ENCODE data around the gene FAM81B. TPM values are rescaled to one million over a fixed set of nuclear protein-coding genes. Genes with fewer than 3 reads are reported as not detected.

FAM81B gene
- total RNA-seq, 2 donors from 2014 or later, result not detected

Other genes with a start within 250 kb of the FAM81B start
- under 1 TPM; 0.87 to 0.93 TPM for gene MCTP1, start 106.3 kb upstream of the FAM81B start, total RNA-seq
- gene SKIC3, start 163.6 kb downstream of the FAM81B start, total RNA-seq, result 100 to 1,000 TPM in 1 of 2 donors, 10 to 100 TPM in 1; 70.7 to 109 TPM
- gene ARSK, start 163.7 kb downstream of the FAM81B start, total RNA-seq, result 1 to 10 TPM; 6.0 to 8.7 TPM
- gene GPR150, start 228.7 kb downstream of the FAM81B start, total RNA-seq, result under 1 TPM; 0.39 to 0.74 TPM

All from activated naive CD4-positive, alpha-beta T cell treated with anti-CD3 and anti-CD28 coated beads, Interleukin-2, amount 50 U/mL, for 72 hours (primary cell).